ENCODE data around the gene PCDHGA9. TPM values are rescaled to one million over a fixed set of nuclear protein-coding genes. Genes with fewer than 3 reads are reported as not detected.
"Not testable (repeated sequence)": the region's sequence is repeated elsewhere in the genome, so short reads cannot be mapped to it uniquely, and the experiment has no call there.

The PCDHGA9 gene
- total RNA-seq, 4 donors from 2014 or later = 1.9 to 17.3 (median 4.0) TPM

- Histone ChIP-seq H3K36me3 (no peaks in the 10 kb centered on the region), H3K27ac (no peak overlapping the region), H3K9me3 (peaks cover 0 to 62% (median 15%) of the 10 kb centered on the region in 4 donors), H3K4me1 (no peaks in the 10 kb centered on the region), H3K27me3 (no peaks in the 10 kb centered on the region), H3K4me3 (no peak overlapping the region)
- no peak for TF ChIP-seq POLR2A (IDR thresholded peaks at IDR 0.05)
- TF ChIP-seq CTCF (IDR thresholded peaks at IDR 0.05) = no peak
- DNase-seq = no peak
Measured at GRCh38 chr5:141389153-141390042, 13.2 kb upstream of the PCDHGA9 start.

- TF ChIP-seq CTCF (IDR thresholded peaks at IDR 0.05) (no peak), POLR2A (IDR thresholded peaks at IDR 0.05) (no peak)
- H3K27ac ChIP-seq = no peak within 1 kb of the TSS
- H3K36me3 ChIP-seq = no peaks in the 10 kb centered on the region
- H3K9me3 ChIP-seq = peaks cover 0 to 62% (median 15%) of the 10 kb centered on the region in 4 donors
- no peaks in the 10 kb centered on the region for H3K4me1 ChIP-seq
- no peaks in the 10 kb centered on the region for H3K27me3 ChIP-seq
- H3K4me3 ChIP-seq = no peak within 1 kb of the TSS
- no peak for DNase-seq
Measured at GRCh38 chr5:141392429-141393198, 10.0 kb upstream of the PCDHGA9 start, which contains the start of gene PCDHGA8. TSS of gene PCDHGA8 (plus strand) at chr5:141392633. CDS start at chr5:141392814, 181 bp downstream.

- Histone ChIP-seq H3K9me3 (peaks cover 0 to 60% (median 15%) of the 10 kb centered on the region in 4 donors), H3K27ac (no peak overlapping the region), H3K4me1 (no peaks in the 10 kb centered on the region), H3K27me3 (no peaks in the 10 kb centered on the region), H3K4me3 (no peak overlapping the region), H3K36me3 (no peaks in the 10 kb centered on the region)
- DNase-seq = no peak
- TF ChIP-seq CTCF (IDR thresholded peaks at IDR 0.05) (no peak), POLR2A (IDR thresholded peaks at IDR 0.05) (no peak)
Measured at GRCh38 chr5:141393267-141393666, 9.3 kb upstream of the PCDHGA9 start.

- not testable (repeated sequence) for DNase-seq, H3K4me1 ChIP-seq, H3K27me3 ChIP-seq, H3K27ac ChIP-seq, H3K36me3 ChIP-seq, H3K4me3 ChIP-seq
- peaks cover 0 to 60% (median 17%) of the 10 kb centered on the region in 4 donors for H3K9me3 ChIP-seq
Measured at GRCh38 chr5:141394401-141395187, 8.0 kb upstream of the PCDHGA9 start.

- peaks cover 0 to 59% (median 19%) of the 10 kb centered on the region in 4 donors for H3K9me3 ChIP-seq
- DNase-seq, H3K36me3 ChIP-seq, H3K27ac ChIP-seq, H3K27me3 ChIP-seq, H3K4me1 ChIP-seq: not testable (repeated sequence)
- TF ChIP-seq CTCF (IDR thresholded peaks at IDR 0.05) = peak in 4 of 6 experiments; percentile 25 to 46 (median 34)
- H3K4me3 ChIP-seq = peak within 1 kb of the TSS in 3 of 4 donors; percentile 20 to 46 (median 28)
Measured at GRCh38 chr5:141397756-141398551, 4.6 kb upstream of the PCDHGA9 start, which contains the start of gene PCDHGB5. TSS of gene PCDHGB5 (plus strand) at chr5:141397947. CDS start at chr5:141398128, 181 bp downstream.

Data from Peyer's patch (tissue), 4 donors.